Osteocyte (in vitro differentiated cells): Measurements from ENCODE around the gene SNTB2. TPM values are rescaled to one million over a fixed set of nuclear protein-coding genes. Genes with fewer than 3 reads are reported as not detected.

ENCODE experiments used
- DNase-seq: peaks from one replicate; pipeline ENCODE4 v3.0.0; 2021; ENCODE audit warnings: mixed read lengths; ENCODE audit not compliant: unreplicated experiment; ENCODE audit errors: extremely low spot score
- H3K27ac Mint-ChIP-seq: one replicate; pipeline ENCODE4 v1.8.0; 2021; ENCODE audit warnings: mild to moderate bottlenecking, mixed read lengths; ENCODE audit not compliant: unreplicated experiment
- H3K27me3 Mint-ChIP-seq: one replicate; pipeline ENCODE4 v1.8.0; 2021; ENCODE audit warnings: mixed read lengths; ENCODE audit not compliant: unreplicated experiment
- H3K36me3 Mint-ChIP-seq: one replicate; pipeline ENCODE4 v1.8.0; 2021; ENCODE audit warnings: mixed read lengths; ENCODE audit not compliant: unreplicated experiment
- H3K4me1 Mint-ChIP-seq: one replicate; pipeline ENCODE4 v1.8.0; 2021; ENCODE audit warnings: mixed read lengths; ENCODE audit not compliant: unreplicated experiment
- H3K4me3 Mint-ChIP-seq: one replicate; pipeline ENCODE4 v1.8.0; 2021; ENCODE audit warnings: mild to moderate bottlenecking, moderate library complexity, mixed read lengths; ENCODE audit not compliant: unreplicated experiment
- H3K9me3 Mint-ChIP-seq: one replicate; pipeline ENCODE4 v1.8.0; 2021; ENCODE audit warnings: mixed read lengths; ENCODE audit not compliant: unreplicated experiment
- CTCF ChIP-seq: fragments of 200-600 bp; sonication (generic); IDR thresholded peaks from 2 replicates; pipeline ENCODE4 v1.5.0; 2021; ENCODE audit warnings: antibody characterized with exemption, mild to moderate bottlenecking, moderate library complexity
- total RNA-seq: library from RNA; stranded (reverse); gene quantifications from 2 replicates; pipeline ENCODE4 v1.2.1, GENCODE V29; 2021

Gene SNTB2
- total RNA-seq, 1 donor from 2014 or later: 39.6 TPM

GRCh38 chr16:69330286-69331109 lies 143.5 kb downstream of the SNTB2 start, which contains the start of gene PDF:
Gene PDF (minus strand): TSS chr16:69330588. CDS start chr16:69330570, 18 bp downstream.
- TF ChIP-seq CTCF: peak; percentile 16
- Mint-ChIP-seq H3K27me3 (no peaks in the 10 kb centered on the region), H3K4me3 (peak within 1 kb of the TSS; percentile 79), H3K27ac (peak within 1 kb of the TSS; percentile 93), H3K4me1 (peaks cover 28% of the 10 kb centered on the region), H3K36me3 (peaks cover 26% of the 10 kb centered on the region), H3K9me3 (no peaks in the 10 kb centered on the region)
- DNase-seq: peak; percentile 97

- no peak overlapping the region for H3K4me3 Mint-ChIP-seq
- peaks cover 28% of the 10 kb centered on the region for H3K36me3 Mint-ChIP-seq
- no peak for DNase-seq
- H3K27me3 Mint-ChIP-seq: no peaks in the 10 kb centered on the region
- no peak overlapping the region for H3K27ac Mint-ChIP-seq
- H3K4me1 Mint-ChIP-seq: peaks cover 27% of the 10 kb centered on the region
- no peak for TF ChIP-seq CTCF
- no peaks in the 10 kb centered on the region for H3K9me3 Mint-ChIP-seq
Observed at GRCh38 chr16:69334696-69335095, 147.7 kb downstream of the SNTB2 start.

- peak overlapping the region; percentile 98 for H3K4me3 Mint-ChIP-seq
- H3K4me1 Mint-ChIP-seq: peaks cover 36% of the 10 kb centered on the region
- no peaks in the 10 kb centered on the region for H3K9me3 Mint-ChIP-seq
- TF ChIP-seq CTCF: no peak
- peaks cover 25% of the 10 kb centered on the region for H3K36me3 Mint-ChIP-seq
- no peak for DNase-seq
- H3K27ac Mint-ChIP-seq: peak overlapping the region; percentile 96
- H3K27me3 Mint-ChIP-seq: no peaks in the 10 kb centered on the region
Observed at GRCh38 chr16:69338557-69339288, 151.8 kb downstream of the SNTB2 start.

GRCh38 chr16:69339289-69340094 lies 152.5 kb downstream of the SNTB2 start, which contains the start of the genes COG8 and NIP7:
Gene COG8 (minus strand): TSS chr16:69339564. CDS start chr16:69339552, 12 bp downstream.
Gene NIP7 (plus strand): TSS chr16:69339772. CDS start chr16:69339830, 58 bp downstream.
- peak within 1 kb of the TSS; percentile 96 for H3K27ac Mint-ChIP-seq
- H3K27me3 Mint-ChIP-seq: no peaks in the 10 kb centered on the region
- peak; percentile 97 for DNase-seq
- TF ChIP-seq CTCF: peak; percentile 78
- H3K36me3 Mint-ChIP-seq: peaks cover 21% of the 10 kb centered on the region
- H3K9me3 Mint-ChIP-seq: no peaks in the 10 kb centered on the region
- H3K4me3 Mint-ChIP-seq: peak within 1 kb of the TSS; percentile 98
- peaks cover 36% of the 10 kb centered on the region for H3K4me1 Mint-ChIP-seq
